CD4-positive, CD25-positive, alpha-beta regulatory T cell (primary cell): ENCODE measurements around the gene AIFM1. TPM values are rescaled to one million over a fixed set of nuclear protein-coding genes. Genes with fewer than 3 reads are reported as not detected.
"Not testable (repeated sequence)": the region's sequence is repeated elsewhere in the genome, so short reads cannot be mapped to it uniquely, and the experiment has no call there.

Experiments used
- ATAC-seq, 2 donors: fragments of 150-1000 bp; cut with Tn5 transposase; one replicate each; pipeline ENCODE4 v1.10.0; 2021; ENCODE audit warnings: low read depth in 2 of 2, moderate number of reproducible peaks in 2 of 2, moderate library complexity in 1 of 2
- DNase-seq, 3 donors: peaks; one replicate each; pipeline versions ENCODE4 v3.0.0 to v3.0.0-alpha.2; 2012 to 2022; ENCODE audit warnings: mixed read lengths in 1 of 3
- H3K27ac ChIP-seq: one replicate; pipeline ENCODE4 v1.7.0; 2013; ENCODE audit warnings: mild to moderate bottlenecking, low read length; ENCODE audit not compliant: insufficient read depth, poor library complexity, severe bottlenecking
- H3K27me3 ChIP-seq: one replicate; pipeline ENCODE4 v1.7.0; 2013; ENCODE audit warnings: low read length; ENCODE audit not compliant: control insufficient read depth, insufficient read depth
- H3K36me3 ChIP-seq: one replicate; pipeline ENCODE4 v1.7.0; 2013; ENCODE audit warnings: mild to moderate bottlenecking, low read length, moderate library complexity; ENCODE audit not compliant: control insufficient read depth, insufficient read depth
- H3K4me1 ChIP-seq: 2 replicates; pipeline ENCODE4 v1.7.0; 2013; ENCODE audit warnings: mild to moderate bottlenecking, low read length; ENCODE audit not compliant: insufficient read depth, control insufficient read depth, poor library complexity, severe bottlenecking
- H3K4me3 ChIP-seq: one replicate; pipeline ENCODE4 v1.7.0; 2013; ENCODE audit warnings: low read depth, mild to moderate bottlenecking, low read length, moderate library complexity
- H3K9me3 ChIP-seq, 2 experiments: 1 replicate in 1 of 2; 2 replicates in 1 of 2; pipeline ENCODE4 v1.7.0; 2013; ENCODE audit warnings: low read length in 2 of 2, mild to moderate bottlenecking in 1 of 2, moderate library complexity in 1 of 2; ENCODE audit not compliant: control insufficient read depth in 2 of 2
- H3K27ac Mint-ChIP-seq, 3 donors: one replicate each; pipeline ENCODE4 v1.8.0; 2020 to 2022; ENCODE audit warnings: mild to moderate bottlenecking in 3 of 3, mixed read lengths in 3 of 3, moderate library complexity in 2 of 3
- H3K27me3 Mint-ChIP-seq: one replicate; pipeline ENCODE4 v1.8.0; 2022; ENCODE audit warnings: mild to moderate bottlenecking, mixed read lengths
- H3K36me3 Mint-ChIP-seq: one replicate; pipeline ENCODE4 v1.8.0; 2020; ENCODE audit warnings: mixed read lengths
- H3K4me1 Mint-ChIP-seq, 4 donors: one replicate each; pipeline ENCODE4 v1.8.0; 2020 to 2022; ENCODE audit warnings: mixed read lengths in 4 of 4, mild to moderate bottlenecking in 1 of 4
- H3K4me3 Mint-ChIP-seq, 4 donors: one replicate each; pipeline ENCODE4 v1.8.0; 2020 to 2022; ENCODE audit warnings: mild to moderate bottlenecking in 4 of 4, mixed read lengths in 4 of 4, moderate library complexity in 3 of 4
- H3K9me3 Mint-ChIP-seq, 7 donors: one replicate each; pipeline ENCODE4 v1.8.0; 2020 to 2022; ENCODE audit warnings: mixed read lengths in 7 of 7, mild to moderate bottlenecking in 3 of 7, moderate library complexity in 2 of 7
- polyA plus RNA-seq, 4 donors: library from polyadenylated mRNA; unstranded; fragments of 300-500 nt; fragmentation: Illumina TruSeq; gene quantifications; one replicate each; pipeline ENCODE4 v1.2.3, GENCODE V29; 2021
- total RNA-seq: library from RNA; stranded (reverse); gene quantifications from one replicate; pipeline ENCODE4 v1.2.3, GENCODE V29; 2022

AIFM1 gene
- total and polyA plus RNA-seq, 5 donors from 2014 or later, result 19.3 to 32.0 (median 28.0) TPM

DNA sequence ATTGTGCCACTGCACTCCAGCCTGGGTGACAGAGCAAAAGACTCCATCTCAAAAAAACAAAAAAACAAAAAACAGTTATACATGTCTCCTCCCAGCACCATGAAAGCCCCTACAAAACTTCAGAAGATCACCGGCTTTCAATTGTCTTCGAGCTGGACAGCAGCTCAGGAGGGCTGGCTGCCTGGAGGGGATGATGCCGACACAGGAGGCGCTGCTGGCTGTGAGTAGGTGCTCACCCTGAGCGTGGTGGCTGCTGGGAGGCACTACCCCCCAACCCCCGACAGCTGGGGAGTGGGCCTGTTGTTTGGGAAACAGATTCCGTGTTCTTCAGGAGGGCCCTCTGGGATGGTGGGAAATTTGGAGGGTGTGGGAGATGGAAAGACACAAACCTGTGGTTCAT is 48.5 kb downstream of the AIFM1 start:
- H3K27me3 ChIP-seq, result no peaks in the 10 kb centered on the region
- H3K27ac ChIP-seq, result no peak overlapping the region
- H3K4me1 Mint-ChIP-seq, result peaks cover 0 to 23% (median 0%) of the 10 kb centered on the region in 4 donors
- no peaks in the 10 kb centered on the region for H3K36me3 Mint-ChIP-seq
- H3K4me3 Mint-ChIP-seq, result no peak overlapping the region
- no peaks in the 10 kb centered on the region for H3K27me3 Mint-ChIP-seq
- ATAC-seq (no peak), DNase-seq (no peak)
- H3K9me3 ChIP-seq, result no peaks in the 10 kb centered on the region
- H3K27ac Mint-ChIP-seq, result peak overlapping the region in 1 of 3 donors; percentile 26
- no peaks in the 10 kb centered on the region for H3K36me3 ChIP-seq
- H3K4me1 ChIP-seq, result peaks cover 5% of the 10 kb centered on the region
- H3K4me3 ChIP-seq, result no peak overlapping the region
- no peaks in the 10 kb centered on the region for H3K9me3 Mint-ChIP-seq

- H3K4me3 ChIP-seq, H3K27ac ChIP-seq, H3K27me3 ChIP-seq, H3K9me3 ChIP-seq, H3K27ac Mint-ChIP-seq, H3K36me3 Mint-ChIP-seq, ATAC-seq, H3K36me3 ChIP-seq, DNase-seq, H3K9me3 Mint-ChIP-seq, H3K4me1 ChIP-seq, H3K27me3 Mint-ChIP-seq: not testable (repeated sequence)
- peaks cover 0 to 25% (median 0%) of the 10 kb centered on the region in 4 donors for H3K4me1 Mint-ChIP-seq
- H3K4me3 Mint-ChIP-seq, result peak overlapping the region in 1 of 4 donors; percentile 51
These were observed 50.3 kb downstream of the AIFM1 start for GRCh38 chrX:130115119-130115885.

- Mint-ChIP-seq H3K9me3 (no peaks in the 10 kb centered on the region), H3K4me1 (peaks cover 0 to 20% (median 0%) of the 10 kb centered on the region in 4 donors), H3K36me3 (no peaks in the 10 kb centered on the region), H3K4me3 (peak overlapping the region in 1 of 4 donors; percentile 75), H3K27ac (no peak overlapping the region), H3K27me3 (no peaks in the 10 kb centered on the region)
- no peak overlapping the region for H3K27ac ChIP-seq
- H3K9me3 ChIP-seq, result no peaks in the 10 kb centered on the region
- H3K36me3 ChIP-seq, result no peaks in the 10 kb centered on the region
- no peak for DNase-seq
- no peak for ATAC-seq
- peaks cover 7% of the 10 kb centered on the region for H3K4me1 ChIP-seq
- no peak overlapping the region for H3K4me3 ChIP-seq
- no peaks in the 10 kb centered on the region for H3K27me3 ChIP-seq
These were observed 51.5 kb downstream of the AIFM1 start for GRCh38 chrX:130114141-130114588.

DNA sequence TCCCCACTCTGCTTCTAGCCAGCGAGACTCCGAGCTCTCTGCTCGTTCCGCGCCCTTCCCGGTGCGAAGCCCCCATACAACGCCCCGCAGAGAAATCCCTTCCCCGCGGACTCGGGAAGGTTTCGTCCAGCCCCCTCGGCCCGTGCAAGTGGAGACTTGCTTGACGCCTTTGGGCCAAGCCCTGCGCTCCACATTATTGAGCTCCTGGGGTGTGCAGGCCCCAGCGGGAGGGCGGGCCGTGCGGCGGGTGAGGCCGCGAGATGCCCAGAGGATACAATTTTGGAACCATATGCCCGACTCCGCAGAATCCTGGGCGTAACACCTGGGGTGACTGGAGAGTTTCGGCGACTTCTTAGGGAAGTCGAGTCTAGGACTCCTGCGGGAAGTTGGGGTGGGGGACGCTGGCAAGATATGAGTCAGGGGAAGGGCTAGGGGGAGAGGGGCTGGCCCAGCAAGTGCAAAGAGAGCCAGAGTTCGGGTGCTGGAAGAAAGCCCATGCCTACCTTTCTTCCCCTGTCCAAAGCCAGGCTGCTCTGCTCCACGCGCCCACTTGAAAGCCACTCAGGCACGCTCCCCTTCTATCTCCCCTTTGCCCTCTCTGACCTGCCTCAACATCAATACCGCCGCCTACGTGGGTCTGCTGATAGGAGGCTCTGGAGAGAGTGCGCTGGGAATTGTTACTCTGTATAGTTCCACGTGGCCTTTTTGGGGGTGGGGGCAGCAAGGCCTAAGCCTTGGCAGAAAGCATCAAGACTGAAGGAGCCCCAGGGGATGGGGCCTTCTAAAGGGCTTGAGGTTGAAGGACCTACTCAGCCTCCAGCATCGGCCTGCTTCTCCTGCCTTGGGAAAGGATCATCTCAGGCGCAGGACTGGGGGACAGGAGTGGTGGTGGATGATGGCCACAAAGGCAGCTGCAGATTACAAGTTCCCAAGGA is 54.2 kb downstream of the AIFM1 start:
- no peaks in the 10 kb centered on the region for H3K27me3 ChIP-seq
- peaks cover 22% of the 10 kb centered on the region for H3K4me1 ChIP-seq
- peak overlapping the region; percentile 51 for H3K27ac ChIP-seq
- no peaks in the 10 kb centered on the region for H3K9me3 ChIP-seq
- ATAC-seq (no peak), DNase-seq (no peak)
- Mint-ChIP-seq H3K4me1 (peaks cover 4 to 36% (median 5%) of the 10 kb centered on the region in 4 donors), H3K36me3 (no peaks in the 10 kb centered on the region), H3K4me3 (peak overlapping the region; percentile 73 to 84 (median 77)), H3K27me3 (no peaks in the 10 kb centered on the region), H3K27ac (peak overlapping the region in 2 of 3 donors; percentile 53 to 71), H3K9me3 (no peaks in the 10 kb centered on the region)
- H3K4me3 ChIP-seq, result no peak overlapping the region
- no peaks in the 10 kb centered on the region for H3K36me3 ChIP-seq

DNA sequence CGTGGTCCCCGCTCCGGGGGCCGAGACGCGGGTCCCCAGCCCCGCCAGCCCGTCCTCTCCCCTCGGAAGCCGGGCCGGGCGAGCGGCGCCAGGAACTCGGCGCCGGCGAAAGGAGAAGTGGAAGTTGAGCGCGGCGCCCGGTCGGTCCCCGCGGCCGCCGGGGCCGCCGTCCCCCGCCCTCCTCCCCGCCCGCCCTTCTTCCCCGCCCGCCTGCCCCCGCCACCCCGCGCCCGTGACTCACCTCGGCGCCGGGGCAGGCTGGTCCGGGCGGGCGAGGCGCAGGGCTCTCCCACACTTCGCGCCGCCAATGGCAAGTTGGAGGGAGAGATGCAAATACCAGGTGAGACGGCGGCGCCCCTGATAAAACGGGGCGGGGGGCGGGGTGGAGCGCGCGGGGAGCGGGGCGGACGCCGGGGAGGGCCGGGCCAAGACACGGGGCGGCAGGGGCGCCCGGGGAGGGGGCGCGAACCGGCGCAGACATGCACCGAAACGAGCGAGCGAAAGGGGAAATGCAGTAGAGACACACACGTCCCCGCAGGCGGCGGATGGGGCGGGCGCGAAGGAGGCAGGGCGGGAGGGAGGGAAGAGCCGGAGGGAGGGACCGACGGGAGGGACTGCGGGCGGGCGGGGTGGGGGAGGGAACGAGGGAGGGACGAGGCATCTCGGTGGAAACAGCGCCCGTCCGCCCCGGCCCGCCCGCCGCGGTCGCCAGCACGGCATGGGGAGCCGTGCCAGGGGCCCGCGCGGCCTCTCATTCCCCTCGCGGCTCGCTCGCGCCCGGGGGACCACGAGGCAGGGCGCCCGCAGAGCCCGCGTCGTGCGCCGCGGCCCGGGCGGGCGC is 55.0 kb downstream of the AIFM1 start, which contains the start of gene ELF4:
Gene ELF4, minus strand, starts transcription at position 119 of the 841 bp plus-strand sequence. CDS start 29,167 bp downstream, outside the sequence.
- H3K4me1 Mint-ChIP-seq, result peaks cover 5 to 43% (median 6%) of the 10 kb centered on the region in 4 donors
- no peaks in the 10 kb centered on the region for H3K36me3 ChIP-seq
- H3K27me3 Mint-ChIP-seq, result no peaks in the 10 kb centered on the region
- no peaks in the 10 kb centered on the region for H3K27me3 ChIP-seq
- DNase-seq (peak; percentile 35 to 70 (median 61)), ATAC-seq (peak; percentile 73 to 74)
- H3K9me3 ChIP-seq, result no peaks in the 10 kb centered on the region
- H3K4me1 ChIP-seq, result peaks cover 31% of the 10 kb centered on the region
- peak within 1 kb of the TSS; percentile 68 for H3K27ac ChIP-seq
- H3K9me3 Mint-ChIP-seq, result no peaks in the 10 kb centered on the region
- H3K4me3 Mint-ChIP-seq, result peak within 1 kb of the TSS; percentile 92 to 95 (median 94)
- peak within 1 kb of the TSS; percentile 64 for H3K4me3 ChIP-seq
- peak within 1 kb of the TSS in 2 of 3 donors; percentile 41 to 82 for H3K27ac Mint-ChIP-seq
- H3K36me3 Mint-ChIP-seq, result no peaks in the 10 kb centered on the region

- H3K4me3 ChIP-seq, result peak overlapping the region; percentile 64
- H3K9me3 Mint-ChIP-seq, result no peaks in the 10 kb centered on the region
- no peaks in the 10 kb centered on the region for H3K27me3 ChIP-seq
- H3K4me3 Mint-ChIP-seq, result peak overlapping the region; percentile 92 to 95 (median 94)
- peak overlapping the region; percentile 68 for H3K27ac ChIP-seq
- no peaks in the 10 kb centered on the region for H3K27me3 Mint-ChIP-seq
- H3K36me3 ChIP-seq, result no peaks in the 10 kb centered on the region
- H3K27ac Mint-ChIP-seq, result peak overlapping the region; percentile 41 to 82 (median 82)
- DNase-seq (no peak), ATAC-seq (peak in 1 of 2 donors; percentile 15)
- no peaks in the 10 kb centered on the region for H3K9me3 ChIP-seq
- H3K4me1 Mint-ChIP-seq, result peaks cover 5 to 47% (median 8%) of the 10 kb centered on the region in 4 donors
- peaks cover 38% of the 10 kb centered on the region for H3K4me1 ChIP-seq
- H3K36me3 Mint-ChIP-seq, result no peaks in the 10 kb centered on the region
These were observed 55.9 kb downstream of the AIFM1 start for GRCh38 chrX:130109429-130110378.
